NCI-H146 (cell line): ENCODE results near the gene GALR2.

Experiments
- DNase-seq: peaks from one replicate; lab custom pipeline; 2025; lab: John Stamatoyannopoulos, UW

The GALR2 gene

GRCh38 chr17:76092526-76093413 is 18.2 kb downstream of the GALR2 start:
- no peak for DNase-seq

GRCh38 chr17:76094046-76094445 is 19.5 kb downstream of the GALR2 start:
- DNase-seq: no peak

GRCh38 chr17:76095943-76096342 is 21.4 kb downstream of the GALR2 start:
- DNase-seq: no peak

- DNase-seq: no peak
Observed at GRCh38 chr17:76097716-76098295, 23.2 kb downstream of the GALR2 start.

- no peak for DNase-seq
Observed at GRCh38 chr17:76102944-76103273, 28.3 kb downstream of the GALR2 start.

- peak; percentile 93 for DNase-seq
Observed at GRCh38 chr17:76103274-76104139, 28.9 kb downstream of the GALR2 start, which contains the start of gene EXOC7. TSS of gene EXOC7 (minus strand) at chr17:76103787. CDS start at chr17:76103692, 95 bp downstream.

GRCh38 chr17:76104140-76104895 is 29.7 kb downstream of the GALR2 start:
- no peak for DNase-seq

GRCh38 chr17:76104896-76105231 is 30.3 kb downstream of the GALR2 start:
- no peak for DNase-seq

GRCh38 chr17:76106703-76107102 is 32.1 kb downstream of the GALR2 start:
- DNase-seq: no peak

- no peak for DNase-seq
Observed at GRCh38 chr17:76107509-76107908, 32.9 kb downstream of the GALR2 start.

GRCh38 chr17:76111956-76112355 is 37.4 kb downstream of the GALR2 start:
- DNase-seq: no peak

GRCh38 chr17:76115138-76115754 is 40.7 kb downstream of the GALR2 start:
- no peak for DNase-seq

GRCh38 chr17:76119409-76120371 is 45.1 kb downstream of the GALR2 start:
- no peak for DNase-seq

GRCh38 chr17:76120658-76121008 is 46.1 kb downstream of the GALR2 start:
- no peak for DNase-seq

GRCh38 chr17:76121932-76122430 is 47.4 kb downstream of the GALR2 start:
- DNase-seq: no peak

GRCh38 chr17:76122431-76123190 is 48.0 kb downstream of the GALR2 start:
- DNase-seq: no peak

- no peak for DNase-seq
Observed at GRCh38 chr17:76123191-76123499, 48.6 kb downstream of the GALR2 start.

GRCh38 chr17:76123749-76124581 is 49.4 kb downstream of the GALR2 start:
- no peak for DNase-seq
